Activated CD4-positive, alpha-beta T cell treated with anti-CD3 and anti-CD28 coated beads, Interleukin-2, amount 50 U/mL, for 48 hours (primary cell): ENCODE measurements around the gene ZBTB21.

ENCODE experiments used
- DNase-seq, 2 experiments: peaks; one replicate each; pipeline ENCODE4 v3.0.0-alpha.2; 2020

The ZBTB21 gene

DNA sequence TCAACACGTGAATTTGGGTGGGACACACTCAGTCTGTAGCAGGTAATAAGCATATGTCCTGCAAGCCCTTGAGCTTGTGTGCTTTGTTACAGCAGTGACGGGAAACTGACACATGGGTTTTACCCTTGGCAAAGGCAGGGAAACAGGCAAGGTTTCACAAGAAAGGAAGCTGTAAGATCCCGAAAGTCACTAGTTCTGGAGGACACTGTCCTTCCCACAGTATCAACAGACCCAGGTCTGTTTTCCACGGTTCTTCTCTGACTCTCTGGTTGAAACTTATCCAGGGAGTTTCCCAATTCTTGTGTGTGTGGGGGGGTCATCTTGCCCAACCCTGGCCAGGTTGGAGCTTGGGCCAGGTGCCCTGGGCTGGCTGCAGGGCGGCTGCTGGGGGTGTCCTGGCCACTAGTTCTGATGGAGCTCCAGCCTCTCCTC is 29.3 kb upstream of the ZBTB21 start:
- DNase-seq, result no peak

- DNase-seq, result no peak
Observed at GRCh38 chr21:42038826-42039425, 28.8 kb upstream of the ZBTB21 start.

GRCh38 chr21:42038393-42038792 is 28.2 kb upstream of the ZBTB21 start:
- no peak for DNase-seq

DNA sequence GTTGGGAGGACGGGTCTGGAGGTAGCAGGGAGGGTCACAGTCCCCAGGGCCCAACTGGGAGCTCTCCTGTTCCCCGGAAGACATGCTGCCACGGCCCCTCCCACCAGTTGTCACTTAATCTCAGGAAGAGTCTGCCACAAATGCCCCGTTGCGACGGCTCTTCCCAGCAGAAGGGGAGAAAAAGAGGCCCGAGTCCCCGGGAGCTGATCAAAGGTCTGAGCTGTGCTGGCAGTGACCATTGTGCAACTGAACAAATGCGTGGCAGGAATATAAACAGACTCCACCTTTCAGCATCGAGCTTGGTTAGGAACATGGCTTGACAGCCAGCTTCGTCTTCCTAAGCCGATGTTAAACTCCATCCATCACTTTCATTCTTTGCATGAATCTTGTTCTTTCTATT is 27.8 kb upstream of the ZBTB21 start:
- DNase-seq, result no peak

DNA sequence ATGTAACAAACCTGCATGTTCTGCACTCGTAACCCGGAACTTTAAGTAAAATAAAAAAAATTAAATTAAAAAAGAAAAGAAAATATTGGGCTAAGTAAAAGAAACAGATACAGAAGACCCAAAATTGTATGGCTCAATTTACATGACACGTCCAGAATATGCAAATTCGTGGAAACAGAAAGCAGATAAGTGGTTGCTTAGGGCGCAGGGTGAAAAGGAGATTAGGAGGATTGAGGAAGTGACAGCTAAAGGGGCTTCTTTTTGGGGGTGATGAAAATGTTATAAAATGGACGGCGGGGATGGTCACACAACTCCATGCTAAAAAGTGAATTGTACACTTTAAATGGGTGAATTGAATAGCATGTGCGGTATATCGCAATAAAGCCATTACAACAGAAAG is 27.4 kb upstream of the ZBTB21 start:
- DNase-seq, result no peak

DNA sequence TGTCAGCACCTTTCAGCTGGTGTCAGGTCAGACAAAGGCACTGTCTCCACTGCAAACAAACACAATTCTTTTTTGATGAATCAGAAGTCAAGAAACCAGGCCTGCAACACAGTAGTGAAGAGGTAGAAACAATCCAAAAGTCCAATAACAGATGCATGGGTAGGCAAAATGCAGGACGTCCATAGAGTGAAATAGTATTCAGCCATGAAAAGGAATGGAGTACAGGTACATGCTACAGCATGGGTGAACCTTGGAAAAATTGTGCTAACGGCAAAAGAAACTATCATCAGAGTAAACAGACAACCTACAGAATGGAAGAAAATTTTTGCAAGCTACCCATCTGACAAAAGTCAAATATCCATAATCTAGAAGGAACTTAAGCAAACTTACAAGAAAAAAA is 26.2 kb upstream of the ZBTB21 start:
- DNase-seq, result no peak

GRCh38 chr21:42032968-42033367 is 22.8 kb upstream of the ZBTB21 start:
- DNase-seq, result no peak

GRCh38 chr21:42032266-42032665 is 22.1 kb upstream of the ZBTB21 start:
- DNase-seq, result no peak

DNA sequence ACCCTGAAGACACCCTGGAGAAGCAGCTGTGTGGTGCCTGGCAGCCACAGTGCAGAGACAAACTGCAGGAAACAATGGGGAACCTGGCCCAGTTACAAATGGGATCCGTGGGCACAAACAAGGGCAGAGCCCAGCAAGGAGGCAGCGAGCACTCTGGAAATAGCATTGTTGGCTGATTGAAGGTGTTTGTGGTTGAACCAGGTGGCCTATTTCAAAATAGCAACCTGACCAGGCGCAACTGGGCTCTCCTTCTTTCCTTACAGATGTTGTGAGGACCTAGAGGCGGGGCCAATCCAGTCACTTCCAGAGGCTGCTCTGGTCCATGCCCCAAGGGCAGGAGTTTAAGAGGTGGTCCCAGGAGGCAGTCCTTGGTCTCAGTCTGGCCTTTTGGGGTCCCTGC is 21.7 kb upstream of the ZBTB21 start:
- no peak for DNase-seq

DNA sequence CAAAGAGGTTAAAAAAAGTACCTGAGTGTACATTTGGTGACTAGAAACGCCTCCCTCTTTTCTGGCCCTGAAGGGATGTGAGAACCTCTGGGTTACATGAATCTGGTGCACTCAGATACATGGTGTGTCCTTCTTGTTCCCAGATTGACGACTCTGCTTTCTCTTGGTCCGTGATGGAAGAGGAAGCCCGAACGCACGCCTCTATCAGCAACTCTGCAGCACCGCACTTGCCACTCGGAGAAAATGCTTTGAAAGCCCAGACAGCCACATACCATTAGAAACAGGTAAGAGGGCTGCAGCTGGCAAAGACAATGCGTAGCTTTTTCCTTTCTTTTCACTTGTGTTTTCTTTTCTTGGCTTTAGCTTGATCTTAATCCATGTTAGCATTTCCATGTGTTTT is 21.1 kb upstream of the ZBTB21 start:
- no peak for DNase-seq

DNA sequence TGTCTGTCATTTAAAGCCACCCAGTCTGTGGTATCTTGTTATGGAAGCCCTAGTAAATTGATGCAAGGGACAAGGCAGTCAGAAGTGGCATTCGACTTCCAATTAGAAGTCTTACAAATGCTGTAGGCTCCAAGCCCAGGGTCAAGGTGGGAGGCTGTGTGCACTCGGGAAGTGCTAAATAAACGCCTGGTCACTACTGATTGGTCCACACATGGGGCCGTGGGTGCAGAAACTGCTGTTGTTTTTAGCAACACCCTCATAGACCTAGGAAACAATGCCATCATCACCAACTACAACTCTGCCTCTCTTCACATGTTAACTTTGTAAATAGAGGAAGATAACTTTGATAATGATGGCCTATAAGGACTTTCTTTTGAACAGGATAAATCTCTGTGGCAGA is 20.2 kb upstream of the ZBTB21 start:
- no peak for DNase-seq

- no peak for DNase-seq
Observed at GRCh38 chr21:42028766-42029425, 18.7 kb upstream of the ZBTB21 start.

GRCh38 chr21:42027822-42028765 is 17.9 kb upstream of the ZBTB21 start:
- no peak for DNase-seq

- DNase-seq, result no peak
Observed at GRCh38 chr21:42027085-42027821, 17.1 kb upstream of the ZBTB21 start.

- DNase-seq, result no peak
Observed at GRCh38 chr21:42026082-42026435, 15.9 kb upstream of the ZBTB21 start.

- no peak for DNase-seq
Observed at GRCh38 chr21:42025376-42026081, 15.4 kb upstream of the ZBTB21 start.

DNA sequence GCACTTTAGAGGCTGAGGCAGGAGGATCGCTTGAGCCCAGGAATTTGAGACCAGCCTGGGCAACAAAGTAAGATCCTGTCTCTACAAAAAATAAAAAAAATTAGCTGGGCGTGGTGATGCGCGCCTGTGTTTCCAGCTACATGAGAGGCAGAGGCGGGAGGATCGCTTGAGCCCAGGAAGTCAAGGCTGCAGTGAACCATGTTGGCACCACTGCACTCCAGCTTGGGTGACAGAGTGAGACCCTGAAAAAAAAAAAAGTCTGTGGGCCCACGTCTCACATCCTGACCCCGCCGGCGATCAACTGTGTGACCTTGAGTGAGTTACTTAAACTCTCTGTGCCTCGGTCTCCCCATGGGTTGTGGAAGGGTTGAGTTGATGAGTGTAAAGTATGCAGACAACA is 12.7 kb upstream of the ZBTB21 start:
- no peak for DNase-seq

DNA sequence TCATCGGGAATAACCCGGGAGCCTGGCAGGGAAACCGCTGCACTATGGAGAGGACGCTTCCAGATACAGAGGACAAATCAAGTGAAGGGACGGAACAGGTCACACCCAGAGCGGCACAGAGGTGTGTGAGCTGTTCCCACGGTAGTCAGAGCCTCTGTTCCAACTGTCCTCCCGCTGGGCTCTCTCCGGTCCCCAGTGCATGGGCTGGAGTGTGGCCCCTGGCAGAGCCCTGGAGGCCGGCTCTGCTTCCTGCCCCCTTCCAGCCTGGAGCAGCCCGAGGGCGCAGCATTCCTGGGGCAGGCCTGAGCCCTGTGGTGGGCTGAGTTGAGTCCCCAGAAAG is 11.9 kb upstream of the ZBTB21 start:
- DNase-seq, result no peak

- DNase-seq, result no peak
Observed at GRCh38 chr21:42021371-42022090, 11.4 kb upstream of the ZBTB21 start.

GRCh38 chr21:42019706-42020105 is 9.5 kb upstream of the ZBTB21 start:
- DNase-seq, result no peak

DNA sequence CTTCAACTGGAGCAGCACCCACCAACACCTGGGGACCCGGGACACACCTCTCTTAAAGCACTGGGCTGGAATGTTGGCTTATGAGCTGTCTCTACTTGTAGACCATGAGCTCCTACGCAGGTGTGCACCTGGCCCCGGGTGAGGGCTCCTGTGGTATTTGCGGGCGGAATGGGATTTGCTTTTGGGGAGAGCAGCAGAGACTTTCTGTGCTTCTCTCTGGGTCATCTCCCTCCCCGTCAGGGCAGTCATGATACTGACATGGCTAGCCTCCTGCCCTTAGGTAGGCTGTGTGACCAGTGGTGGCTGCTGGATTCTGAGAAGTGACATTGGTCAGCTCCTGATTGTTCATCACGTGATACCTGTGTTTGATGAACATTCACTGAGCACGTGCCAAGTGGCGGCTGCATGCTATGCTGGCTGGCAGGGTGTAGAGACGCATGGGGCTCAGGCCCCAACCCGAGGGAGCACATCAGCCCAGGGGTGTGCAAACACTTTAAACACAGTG is 9.0 kb upstream of the ZBTB21 start:
- no peak for DNase-seq

DNA sequence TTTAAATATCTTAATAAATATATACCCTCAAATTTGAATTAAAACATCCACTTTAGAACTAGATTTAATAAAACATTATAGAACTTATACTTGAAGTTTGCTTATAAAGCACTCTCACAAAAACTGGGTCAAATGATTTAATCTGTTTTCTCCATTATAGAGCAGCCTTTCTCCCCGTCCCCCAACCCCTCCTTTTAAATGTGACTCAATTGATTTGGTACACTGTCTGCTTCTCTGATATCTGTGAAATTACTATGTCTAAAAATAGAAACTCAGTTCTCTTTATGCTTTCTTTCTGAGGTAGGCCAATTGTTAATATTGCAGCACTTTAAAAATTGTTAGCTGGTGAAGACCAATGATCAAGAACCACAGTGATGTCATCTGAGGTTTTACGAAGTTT is 6.9 kb upstream of the ZBTB21 start:
- no peak for DNase-seq
